ENCODE results near the gene ACAP3.

GRCh38 chr1:1242461-1243265 is 65.1 kb downstream of the ACAP3 start:
- TF ChIP-seq REST (IDR thresholded peaks at IDR 0.05; ENCODE audit: insufficient read depth in 1 of 2, low read depth in 2 of 2, low read length in 1 of 2) (no peak), CTCF (IDR thresholded peaks at IDR 0.05) (no peak), POLR2AphosphoS5 (IDR thresholded peaks at IDR 0.05; ENCODE audit: low read depth, low read length) (no peak)

All from Panc1 (cell line).